NCI-H345 (cell line): ENCODE measurements around the gene CPNE6.

Experiments used
- DNase-seq: peaks from one replicate; lab custom pipeline; 2025; lab: John Stamatoyannopoulos, UW

Gene CPNE6

GRCh38 chr14:24086193-24086955 is 15.0 kb downstream of the CPNE6 start:
- DNase-seq: no peak

GRCh38 chr14:24087004-24087403 is 15.6 kb downstream of the CPNE6 start:
- DNase-seq: no peak

GRCh38 chr14:24088095-24088494 is 16.7 kb downstream of the CPNE6 start:
- no peak for DNase-seq

- no peak for DNase-seq
Observed at GRCh38 chr14:24089890-24090289, 18.5 kb downstream of the CPNE6 start.

- DNase-seq: no peak
Observed at GRCh38 chr14:24092110-24092504, 20.7 kb downstream of the CPNE6 start.

- no peak for DNase-seq
Observed at GRCh38 chr14:24092505-24093206, 21.3 kb downstream of the CPNE6 start.

GRCh38 chr14:24093207-24093900 is 22.0 kb downstream of the CPNE6 start:
- no peak for DNase-seq

GRCh38 chr14:24093901-24094840 is 22.8 kb downstream of the CPNE6 start, which contains the start of gene PCK2:
Gene PCK2, plus strand, starts transcription at chr14:24094311. Its CDS starts 95 bp downstream, at chr14:24094406.
- peak; percentile 93 for DNase-seq

- no peak for DNase-seq
Observed at GRCh38 chr14:24094841-24095270, 23.5 kb downstream of the CPNE6 start.

GRCh38 chr14:24095271-24096068 is 24.1 kb downstream of the CPNE6 start:
- DNase-seq: no peak

GRCh38 chr14:24096545-24097181 is 25.3 kb downstream of the CPNE6 start:
- no peak for DNase-seq

GRCh38 chr14:24098229-24098926 is 27.0 kb downstream of the CPNE6 start:
- DNase-seq: no peak

GRCh38 chr14:24098927-24099813 is 27.8 kb downstream of the CPNE6 start:
- DNase-seq: peak; percentile 80

- no peak for DNase-seq
Observed at GRCh38 chr14:24100197-24100981, 29.0 kb downstream of the CPNE6 start.

- DNase-seq: no peak
Observed at GRCh38 chr14:24100982-24101494, 29.7 kb downstream of the CPNE6 start.

GRCh38 chr14:24102357-24103048 is 31.1 kb downstream of the CPNE6 start:
- no peak for DNase-seq

- DNase-seq: no peak
Observed at GRCh38 chr14:24103451-24103850, 32.1 kb downstream of the CPNE6 start.
